SK-N-SH treated with all-trans-retinoic acid at 6 μM for 48 hours (cell line): ENCODE data around the gene FAM83D.

Experiments
- ATAC-seq: fragments of 200-7000 bp; cut with Tn5 transposase; 3 replicates; pipeline ENCODE4 v1.9.1; 2020; ENCODE audit warnings: mild to moderate bottlenecking, moderate library complexity
- ARNTL ChIP-seq: fragments of 450-650 bp; formaldehyde crosslinking; IDR thresholded peaks from 2 replicates; pipeline ENCODE4 v1.5.0; 2020; ENCODE audit warnings: low read depth, mild to moderate bottlenecking, moderate library complexity, borderline replicate concordance
- BACH2 ChIP-seq: fragments of 250-450 bp; sonication (Bioruptor Pico); IDR thresholded peaks from 2 replicates; pipeline ENCODE4 v1.9.0; 2021; ENCODE audit warnings: mild to moderate bottlenecking, borderline replicate concordance
- CSDC2 ChIP-seq: fragments of 250-450 bp; sonication (Bioruptor Pico); IDR thresholded peaks from 2 replicates; pipeline ENCODE4 v1.5.0; 2020; ENCODE audit warnings: mild to moderate bottlenecking, moderate library complexity
- ESRRG ChIP-seq: fragments of 250-450 bp; sonication (Bioruptor Pico); IDR thresholded peaks from 2 replicates; pipeline ENCODE4 v1.6.1; 2021; ENCODE audit warnings: mild to moderate bottlenecking
- GLIS3 ChIP-seq: fragments of 250-450 bp; sonication (Bioruptor Pico); IDR thresholded peaks from 2 replicates; pipeline ENCODE4 v1.5.0; 2020; ENCODE audit warnings: mild to moderate bottlenecking, moderate library complexity
- ISL1 ChIP-seq: fragments of 250-450 bp; sonication (Bioruptor Pico); IDR thresholded peaks from 2 replicates; pipeline ENCODE4 v2.1.2; 2022; ENCODE audit warnings: mild to moderate bottlenecking, moderate library complexity
- OSR1 ChIP-seq: fragments of 250-450 bp; sonication (Bioruptor Pico); IDR thresholded peaks from 2 replicates; pipeline ENCODE4 v1.8.0; 2022; ENCODE audit warnings: moderate library complexity, mild to moderate bottlenecking, inconsistent platforms
- RARB ChIP-seq: fragments of 250-450 bp; sonication (Bioruptor Pico); IDR thresholded peaks from 2 replicates; pipeline ENCODE4 v1.8.0; 2021; ENCODE audit warnings: mild to moderate bottlenecking, moderate library complexity
- SNAI2 ChIP-seq: fragments of 250-450 bp; sonication (Bioruptor Pico); IDR thresholded peaks from 2 replicates; pipeline ENCODE4 v1.5.0; 2020; ENCODE audit warnings: mild to moderate bottlenecking, moderate library complexity
- TCF4 ChIP-seq: fragments of 250-450 bp; sonication (Bioruptor Pico); IDR thresholded peaks from 2 replicates; pipeline ENCODE4 v1.8.0; 2021; ENCODE audit warnings: mild to moderate bottlenecking, moderate library complexity, borderline replicate concordance
- TOX ChIP-seq: fragments of 250-450 bp; sonication (Bioruptor Pico); IDR thresholded peaks from 2 replicates; pipeline ENCODE4 v1.8.0; 2021; ENCODE audit warnings: mild to moderate bottlenecking, moderate library complexity, borderline replicate concordance
- ZC3H10 ChIP-seq: fragments of 250-450 bp; sonication (Bioruptor Pico); IDR thresholded peaks from 2 replicates; pipeline ENCODE4 v1.5.1; 2021; ENCODE audit warnings: mild to moderate bottlenecking, moderate library complexity
- ZFP30 ChIP-seq: fragments of 450-650 bp; formaldehyde crosslinking; IDR thresholded peaks from 2 replicates; pipeline ENCODE4 v1.5.0; 2022; ENCODE audit warnings: mild to moderate bottlenecking, moderate library complexity
- ZNF565 ChIP-seq: fragments of 450-650 bp; formaldehyde crosslinking; conservative IDR thresholded peaks from 2 replicates; pipeline ENCODE4 v1.5.0; 2020; ENCODE audit warnings: low read depth, mild to moderate bottlenecking, moderate library complexity
- ZNF70 ChIP-seq: fragments of 450-650 bp; formaldehyde crosslinking; IDR thresholded peaks from 2 replicates; pipeline ENCODE4 v1.5.0; 2020; ENCODE audit warnings: mild to moderate bottlenecking, moderate library complexity
- ZNF8 ChIP-seq: fragments of 450-650 bp; formaldehyde crosslinking; IDR thresholded peaks from 2 replicates; pipeline ENCODE4 v1.5.0; 2020; ENCODE audit warnings: mild to moderate bottlenecking, moderate library complexity
- TF ChIP-seq, protein P1 (sequence below): fragments of 250-450 bp; sonication (Bioruptor Pico); IDR thresholded peaks from 2 replicates; pipeline ENCODE4 v1.8.0; 2020; ENCODE audit warnings: mild to moderate bottlenecking, moderate library complexity, borderline replicate concordance
- TF ChIP-seq, protein P2 (sequence below): fragments of 250-450 bp; sonication (Bioruptor Pico); IDR thresholded peaks from 2 replicates; pipeline ENCODE4 v1.5.1; 2020; ENCODE audit warnings: low read depth, mild to moderate bottlenecking, moderate library complexity
- TF ChIP-seq, protein P3 (sequence below): fragments of 250-450 bp; sonication (Bioruptor Pico); IDR thresholded peaks from 2 replicates; pipeline ENCODE4 v1.5.1; 2021; ENCODE audit warnings: mild to moderate bottlenecking, moderate library complexity
- TF ChIP-seq, protein P4 (sequence below): fragments of 250-450 bp; sonication (Bioruptor Pico); IDR thresholded peaks from 2 replicates; pipeline ENCODE4 v1.8.0; 2021; ENCODE audit warnings: low read depth, mild to moderate bottlenecking, moderate library complexity, borderline replicate concordance
- TF ChIP-seq, protein P5 (sequence below): fragments of 250-450 bp; sonication (Bioruptor Pico); IDR thresholded peaks from 2 replicates; pipeline ENCODE4 v1.5.0; 2020; ENCODE audit warnings: mild to moderate bottlenecking, moderate library complexity

Gene FAM83D

DNA sequence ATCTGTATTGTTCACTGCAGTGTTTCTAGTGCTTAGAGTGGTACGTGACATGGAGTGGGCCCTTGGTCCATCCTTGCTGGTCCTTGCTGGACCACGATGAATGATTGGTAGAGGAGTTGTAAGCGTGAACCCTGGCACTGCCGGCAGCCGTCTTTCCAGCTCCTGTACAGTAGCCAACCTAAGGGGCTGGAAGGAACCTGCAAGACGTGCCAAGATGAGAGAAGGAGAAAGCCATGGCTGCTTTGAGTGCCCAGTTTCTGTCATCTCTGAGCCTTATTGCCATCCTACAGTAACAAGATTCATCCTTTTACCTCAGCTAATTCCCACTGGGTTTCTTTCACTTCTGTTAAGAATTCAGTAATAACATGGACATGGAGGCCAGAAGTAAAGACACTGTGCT is 41.9 kb downstream of the FAM83D start:
- no peak for ATAC-seq
- TF ChIP-seq CSDC2 (CRISPR knock-in tag) = no peak
- TF ChIP-seq ZC3H10 = no peak
- no peak for TF ChIP-seq ZNF70 (CRISPR knock-in tag)
- TF ChIP-seq TOX (CRISPR knock-in tag) = no peak
- no peak for TF ChIP-seq RARB (CRISPR knock-in tag)
- no peak for TF ChIP-seq ZFP30 (CRISPR knock-in tag)
- TF ChIP-seq BACH2 = no peak
- no peak for TF ChIP-seq ZNF8 (CRISPR knock-in tag)
- TF ChIP-seq ESRRG (CRISPR knock-in tag) = no peak
- TF ChIP-seq GLIS3 (CRISPR knock-in tag) = no peak
- TF ChIP-seq ZNF565 (CRISPR knock-in tag) = no peak
- TF ChIP-seq, protein P1, sequence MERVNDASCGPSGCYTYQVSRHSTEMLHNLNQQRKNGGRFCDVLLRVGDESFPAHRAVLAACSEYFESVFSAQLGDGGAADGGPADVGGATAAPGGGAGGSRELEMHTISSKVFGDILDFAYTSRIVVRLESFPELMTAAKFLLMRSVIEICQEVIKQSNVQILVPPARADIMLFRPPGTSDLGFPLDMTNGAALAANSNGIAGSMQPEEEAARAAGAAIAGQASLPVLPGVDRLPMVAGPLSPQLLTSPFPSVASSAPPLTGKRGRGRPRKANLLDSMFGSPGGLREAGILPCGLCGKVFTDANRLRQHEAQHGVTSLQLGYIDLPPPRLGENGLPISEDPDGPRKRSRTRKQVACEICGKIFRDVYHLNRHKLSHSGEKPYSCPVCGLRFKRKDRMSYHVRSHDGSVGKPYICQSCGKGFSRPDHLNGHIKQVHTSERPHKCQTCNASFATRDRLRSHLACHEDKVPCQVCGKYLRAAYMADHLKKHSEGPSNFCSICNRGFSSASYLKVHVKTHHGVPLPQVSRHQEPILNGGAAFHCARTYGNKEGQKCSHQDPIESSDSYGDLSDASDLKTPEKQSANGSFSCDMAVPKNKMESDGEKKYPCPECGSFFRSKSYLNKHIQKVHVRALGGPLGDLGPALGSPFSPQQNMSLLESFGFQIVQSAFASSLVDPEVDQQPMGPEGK = no peak
- TF ChIP-seq OSR1 (CRISPR knock-in tag) = no peak
- TF ChIP-seq, all 23 proteins: peak for 0

DNA sequence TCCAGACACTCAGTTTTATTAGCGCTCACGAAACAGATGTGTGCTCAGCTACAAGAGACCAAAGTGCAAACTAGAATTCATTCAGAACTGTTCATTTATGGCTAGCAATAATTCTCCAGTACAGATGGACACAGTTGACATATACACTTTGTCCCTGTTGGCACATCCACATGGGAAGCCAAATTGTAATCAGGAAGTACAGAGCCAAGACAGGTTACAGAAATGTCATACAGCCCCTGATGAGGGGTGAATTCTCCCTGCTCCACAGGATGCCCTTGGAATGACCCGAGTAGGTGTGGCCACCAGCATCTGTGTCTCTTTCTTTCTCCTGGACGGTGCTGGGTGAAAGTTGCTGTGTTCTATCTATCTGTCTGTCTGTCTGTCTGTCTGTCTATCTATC is 43.5 kb downstream of the FAM83D start:
- ATAC-seq = peak; percentile 62
- no peak for TF ChIP-seq GLIS3 (CRISPR knock-in tag)
- no peak for TF ChIP-seq ZFP30 (CRISPR knock-in tag)
- TF ChIP-seq ZNF8 (CRISPR knock-in tag) = no peak
- TF ChIP-seq, protein P2, sequence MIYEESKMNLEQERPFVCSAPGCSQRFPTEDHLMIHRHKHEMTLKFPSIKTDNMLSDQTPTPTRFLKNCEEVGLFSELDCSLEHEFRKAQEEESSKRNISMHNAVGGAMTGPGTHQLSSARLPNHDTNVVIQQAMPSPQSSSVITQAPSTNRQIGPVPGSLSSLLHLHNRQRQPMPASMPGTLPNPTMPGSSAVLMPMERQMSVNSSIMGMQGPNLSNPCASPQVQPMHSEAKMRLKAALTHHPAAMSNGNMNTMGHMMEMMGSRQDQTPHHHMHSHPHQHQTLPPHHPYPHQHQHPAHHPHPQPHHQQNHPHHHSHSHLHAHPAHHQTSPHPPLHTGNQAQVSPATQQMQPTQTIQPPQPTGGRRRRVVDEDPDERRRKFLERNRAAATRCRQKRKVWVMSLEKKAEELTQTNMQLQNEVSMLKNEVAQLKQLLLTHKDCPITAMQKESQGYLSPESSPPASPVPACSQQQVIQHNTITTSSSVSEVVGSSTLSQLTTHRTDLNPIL (CRISPR knock-in tag) = no peak
- no peak for TF ChIP-seq ARNTL
- TF ChIP-seq RARB (CRISPR knock-in tag) = no peak
- TF ChIP-seq ZC3H10 = no peak
- TF ChIP-seq CSDC2 (CRISPR knock-in tag) = no peak
- no peak for TF ChIP-seq SNAI2 (CRISPR knock-in tag)
- no peak for TF ChIP-seq ISL1 (CRISPR knock-in tag)
- TF ChIP-seq TCF4 (CRISPR knock-in tag) = no peak
- TF ChIP-seq, protein P3, sequence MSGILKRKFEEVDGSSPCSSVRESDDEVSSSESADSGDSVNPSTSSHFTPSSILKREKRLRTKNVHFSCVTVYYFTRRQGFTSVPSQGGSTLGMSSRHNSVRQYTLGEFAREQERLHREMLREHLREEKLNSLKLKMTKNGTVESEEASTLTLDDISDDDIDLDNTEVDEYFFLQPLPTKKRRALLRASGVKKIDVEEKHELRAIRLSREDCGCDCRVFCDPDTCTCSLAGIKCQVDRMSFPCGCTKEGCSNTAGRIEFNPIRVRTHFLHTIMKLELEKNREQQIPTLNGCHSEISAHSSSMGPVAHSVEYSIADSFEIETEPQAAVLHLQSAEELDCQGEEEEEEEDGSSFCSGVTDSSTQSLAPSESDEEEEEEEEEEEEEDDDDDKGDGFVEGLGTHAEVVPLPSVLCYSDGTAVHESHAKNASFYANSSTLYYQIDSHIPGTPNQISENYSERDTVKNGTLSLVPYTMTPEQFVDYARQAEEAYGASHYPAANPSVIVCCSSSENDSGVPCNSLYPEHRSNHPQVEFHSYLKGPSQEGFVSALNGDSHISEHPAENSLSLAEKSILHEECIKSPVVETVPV (CRISPR knock-in tag) = no peak
- no peak for TF ChIP-seq ZNF565 (CRISPR knock-in tag)
- TF ChIP-seq, protein P4, sequence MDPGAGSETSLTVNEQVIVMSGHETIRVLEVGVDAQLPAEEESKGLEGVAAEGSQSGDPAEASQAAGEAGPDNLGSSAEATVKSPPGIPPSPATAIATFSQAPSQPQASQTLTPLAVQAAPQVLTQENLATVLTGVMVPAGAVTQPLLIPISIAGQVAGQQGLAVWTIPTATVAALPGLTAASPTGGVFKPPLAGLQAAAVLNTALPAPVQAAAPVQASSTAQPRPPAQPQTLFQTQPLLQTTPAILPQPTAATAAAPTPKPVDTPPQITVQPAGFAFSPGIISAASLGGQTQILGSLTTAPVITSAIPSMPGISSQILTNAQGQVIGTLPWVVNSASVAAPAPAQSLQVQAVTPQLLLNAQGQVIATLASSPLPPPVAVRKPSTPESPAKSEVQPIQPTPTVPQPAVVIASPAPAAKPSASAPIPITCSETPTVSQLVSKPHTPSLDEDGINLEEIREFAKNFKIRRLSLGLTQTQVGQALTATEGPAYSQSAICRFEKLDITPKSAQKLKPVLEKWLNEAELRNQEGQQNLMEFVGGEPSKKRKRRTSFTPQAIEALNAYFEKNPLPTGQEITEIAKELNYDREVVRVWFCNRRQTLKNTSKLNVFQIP (CRISPR knock-in tag) = no peak
- no peak for TF ChIP-seq OSR1 (CRISPR knock-in tag)
- no peak for TF ChIP-seq ZNF70 (CRISPR knock-in tag)
- no peak for TF ChIP-seq TOX (CRISPR knock-in tag)
- TF ChIP-seq ESRRG (CRISPR knock-in tag) = no peak
- no peak for TF ChIP-seq BACH2
- TF ChIP-seq, protein P5, sequence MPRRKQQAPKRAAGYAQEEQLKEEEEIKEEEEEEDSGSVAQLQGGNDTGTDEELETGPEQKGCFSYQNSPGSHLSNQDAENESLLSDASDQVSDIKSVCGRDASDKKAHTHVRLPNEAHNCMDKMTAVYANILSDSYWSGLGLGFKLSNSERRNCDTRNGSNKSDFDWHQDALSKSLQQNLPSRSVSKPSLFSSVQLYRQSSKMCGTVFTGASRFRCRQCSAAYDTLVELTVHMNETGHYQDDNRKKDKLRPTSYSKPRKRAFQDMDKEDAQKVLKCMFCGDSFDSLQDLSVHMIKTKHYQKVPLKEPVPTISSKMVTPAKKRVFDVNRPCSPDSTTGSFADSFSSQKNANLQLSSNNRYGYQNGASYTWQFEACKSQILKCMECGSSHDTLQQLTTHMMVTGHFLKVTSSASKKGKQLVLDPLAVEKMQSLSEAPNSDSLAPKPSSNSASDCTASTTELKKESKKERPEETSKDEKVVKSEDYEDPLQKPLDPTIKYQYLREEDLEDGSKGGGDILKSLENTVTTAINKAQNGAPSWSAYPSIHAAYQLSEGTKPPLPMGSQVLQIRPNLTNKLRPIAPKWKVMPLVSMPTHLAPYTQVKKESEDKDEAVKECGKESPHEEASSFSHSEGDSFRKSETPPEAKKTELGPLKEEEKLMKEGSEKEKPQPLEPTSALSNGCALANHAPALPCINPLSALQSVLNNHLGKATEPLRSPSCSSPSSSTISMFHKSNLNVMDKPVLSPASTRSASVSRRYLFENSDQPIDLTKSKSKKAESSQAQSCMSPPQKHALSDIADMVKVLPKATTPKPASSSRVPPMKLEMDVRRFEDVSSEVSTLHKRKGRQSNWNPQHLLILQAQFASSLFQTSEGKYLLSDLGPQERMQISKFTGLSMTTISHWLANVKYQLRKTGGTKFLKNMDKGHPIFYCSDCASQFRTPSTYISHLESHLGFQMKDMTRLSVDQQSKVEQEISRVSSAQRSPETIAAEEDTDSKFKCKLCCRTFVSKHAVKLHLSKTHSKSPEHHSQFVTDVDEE (CRISPR knock-in tag) = no peak

DNA sequence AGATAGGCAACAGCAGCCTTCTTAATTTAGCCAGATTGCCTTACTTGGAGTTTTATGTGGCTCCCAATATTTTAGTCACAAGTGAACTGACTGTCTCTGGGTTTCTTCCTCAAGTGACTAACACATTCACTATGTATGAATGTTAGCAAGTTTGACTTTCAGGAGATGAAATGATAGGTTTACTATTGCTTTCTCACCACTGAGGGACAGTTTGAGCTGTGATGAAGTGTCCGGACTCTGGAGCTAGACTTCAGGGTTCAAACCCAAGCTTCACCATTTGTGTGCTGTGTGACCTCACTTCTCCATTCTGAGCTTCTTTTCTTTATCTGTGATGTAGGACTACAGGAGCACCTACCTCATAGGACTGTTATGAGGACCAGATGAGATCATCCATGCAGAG is 44.1 kb downstream of the FAM83D start:
- ATAC-seq = peak; percentile 81
- TF ChIP-seq OSR1 (CRISPR knock-in tag) (no peak), ZNF70 (CRISPR knock-in tag) (no peak)
